HUES48 (cell line): Measurements from ENCODE around the gene C15orf39.

Source experiments
- H3K27ac ChIP-seq: one replicate; pipeline ENCODE4 v1.7.0; 2013; ENCODE audit warnings: low read depth, low read length, inconsistent platforms
- H3K27me3 ChIP-seq: 2 replicates; pipeline ENCODE4 v1.6.1; 2013; ENCODE audit warnings: mild to moderate bottlenecking, low read length; ENCODE audit not compliant: control insufficient read depth, insufficient read depth
- H3K36me3 ChIP-seq: 2 replicates; pipeline ENCODE4 v1.6.1; 2013; ENCODE audit warnings: low read length; ENCODE audit not compliant: control insufficient read depth, insufficient read depth
- H3K4me1 ChIP-seq: 2 replicates; pipeline ENCODE4 v1.6.1; 2013; ENCODE audit warnings: mild to moderate bottlenecking, low read length; ENCODE audit not compliant: control insufficient read depth, insufficient read depth
- H3K4me3 ChIP-seq: 2 replicates; pipeline ENCODE4 v1.5.1; 2013; ENCODE audit warnings: mild to moderate bottlenecking, low read depth, low read length
- H3K9ac ChIP-seq: 2 replicates; pipeline ENCODE4 v1.6.1; 2013; ENCODE audit warnings: mild to moderate bottlenecking, low read depth, low read length, moderate library complexity
- H3K9me3 ChIP-seq: 2 replicates; pipeline ENCODE4 v1.6.1; 2013; ENCODE audit warnings: low read length; ENCODE audit not compliant: control insufficient read depth, insufficient read depth

Gene C15orf39

DNA sequence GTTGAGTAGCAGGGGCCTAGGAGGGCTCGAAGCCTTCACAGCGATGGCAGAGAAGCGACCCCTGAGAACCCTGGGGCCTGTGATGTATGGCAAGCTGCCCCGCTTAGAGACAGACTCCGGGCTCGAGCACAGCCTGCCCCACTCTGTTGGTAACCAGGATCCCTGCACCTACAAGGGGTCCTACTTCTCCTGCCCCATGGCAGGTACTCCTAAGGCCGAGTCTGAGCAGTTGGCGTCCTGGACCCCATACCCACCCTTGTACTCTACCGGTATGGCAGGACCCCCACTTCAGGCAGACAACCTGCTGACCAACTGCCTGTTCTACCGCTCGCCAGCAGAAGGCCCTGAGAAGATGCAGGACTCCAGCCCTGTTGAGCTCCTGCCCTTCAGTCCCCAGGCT, 4.3 kb downstream of the C15orf39 start:
- H3K27me3 ChIP-seq, result no peaks in the 10 kb centered on the region
- peaks cover 15% of the 10 kb centered on the region for H3K4me1 ChIP-seq
- H3K36me3 ChIP-seq, result peaks cover 55% of the 10 kb centered on the region
- H3K4me3 ChIP-seq, result no peak overlapping the region
- H3K27ac ChIP-seq, result no peak overlapping the region
- no peak overlapping the region for H3K9ac ChIP-seq
- no peaks in the 10 kb centered on the region for H3K9me3 ChIP-seq

DNA sequence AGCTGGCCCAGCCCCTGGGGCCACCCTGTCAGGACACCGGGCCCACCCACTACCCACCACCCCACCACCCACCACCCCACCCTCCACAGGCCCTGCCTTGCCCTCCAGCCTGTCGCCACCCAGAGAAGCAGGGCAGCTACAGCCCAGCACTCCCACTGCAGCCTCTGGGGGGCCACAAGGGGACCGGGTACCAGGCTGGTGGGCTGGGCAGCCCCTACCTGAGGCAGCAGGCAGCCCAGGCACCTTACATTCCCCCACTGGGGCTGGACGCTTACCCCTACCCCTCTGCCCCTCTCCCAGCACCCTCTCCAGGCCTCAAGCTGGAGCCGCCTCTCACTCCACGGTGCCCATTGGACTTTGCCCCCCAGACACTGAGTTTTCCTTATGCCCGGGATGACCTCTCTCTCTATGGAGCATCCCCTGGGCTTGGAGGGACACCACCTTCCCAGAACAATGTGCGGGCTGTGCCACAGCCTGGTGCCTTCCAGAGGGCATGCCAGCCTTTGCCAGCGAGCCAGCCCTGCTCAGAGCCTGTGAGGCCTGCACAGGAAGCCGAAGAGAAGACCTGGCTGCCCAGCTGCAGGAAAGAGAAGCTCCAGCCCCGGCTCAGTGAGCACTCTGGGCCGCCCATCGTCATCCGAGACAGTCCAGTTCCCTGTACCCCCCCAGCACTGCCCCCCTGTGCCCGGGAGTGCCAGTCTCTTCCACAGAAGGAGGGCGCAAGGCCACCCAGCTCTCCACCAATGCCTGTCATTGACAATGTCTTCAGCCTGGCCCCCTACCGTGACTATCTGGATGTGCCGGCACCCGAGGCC, 5.3 kb downstream of the C15orf39 start:
- no peaks in the 10 kb centered on the region for H3K27me3 ChIP-seq
- peaks cover 11% of the 10 kb centered on the region; the same call in 1 of the 2 replicates for H3K4me1 ChIP-seq
- H3K27ac ChIP-seq, result no peak overlapping the region
- H3K4me3 ChIP-seq, result no peak overlapping the region
- H3K36me3 ChIP-seq, result peaks cover 65% of the 10 kb centered on the region
- H3K9ac ChIP-seq, result no peak overlapping the region
- H3K9me3 ChIP-seq, result no peaks in the 10 kb centered on the region

DNA sequence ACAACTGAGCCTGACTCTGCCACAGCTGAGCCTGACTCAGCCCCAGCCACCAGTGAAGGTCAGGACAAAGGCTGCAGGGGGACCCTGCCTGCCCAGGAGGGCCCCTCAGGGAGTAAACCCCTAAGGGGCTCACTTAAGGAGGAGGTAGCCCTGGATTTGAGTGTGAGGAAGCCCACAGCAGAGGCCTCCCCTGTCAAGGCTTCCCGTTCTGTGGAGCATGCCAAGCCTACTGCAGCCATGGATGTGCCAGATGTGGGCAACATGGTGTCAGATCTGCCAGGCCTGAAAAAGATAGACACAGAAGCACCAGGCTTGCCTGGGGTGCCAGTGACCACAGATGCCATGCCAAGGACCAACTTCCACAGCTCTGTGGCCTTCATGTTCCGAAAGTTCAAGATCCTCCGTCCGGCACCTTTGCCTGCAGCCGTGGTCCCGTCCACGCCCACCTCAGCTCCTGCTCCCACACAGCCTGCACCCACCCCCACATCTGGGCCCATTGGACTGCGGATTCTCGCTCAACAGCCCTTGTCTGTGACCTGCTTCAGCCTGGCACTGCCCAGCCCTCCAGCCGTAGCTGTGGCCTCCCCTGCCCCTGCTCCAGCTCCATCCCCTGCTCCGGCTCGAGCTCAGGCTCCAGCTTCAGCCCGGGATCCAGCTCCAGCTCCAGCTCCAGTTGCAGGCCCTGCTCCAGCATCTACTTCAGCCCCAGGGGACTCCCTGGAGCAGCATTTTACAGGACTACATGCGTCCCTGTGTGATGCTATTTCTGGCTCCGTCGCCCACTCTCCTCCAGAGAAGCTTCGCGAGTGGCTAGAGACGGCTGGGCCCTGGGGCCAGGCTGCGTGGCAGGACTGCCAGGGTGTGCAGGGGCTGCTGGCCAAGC, 6.2 kb downstream of the C15orf39 start:
- no peak overlapping the region for H3K9ac ChIP-seq
- peaks cover 71% of the 10 kb centered on the region for H3K36me3 ChIP-seq
- no peaks in the 10 kb centered on the region for H3K9me3 ChIP-seq
- H3K4me1 ChIP-seq, result peaks cover 11% of the 10 kb centered on the region; the same call in 1 of the 2 replicates
- H3K4me3 ChIP-seq, result no peak overlapping the region
- no peak overlapping the region for H3K27ac ChIP-seq
- no peaks in the 10 kb centered on the region for H3K27me3 ChIP-seq

DNA sequence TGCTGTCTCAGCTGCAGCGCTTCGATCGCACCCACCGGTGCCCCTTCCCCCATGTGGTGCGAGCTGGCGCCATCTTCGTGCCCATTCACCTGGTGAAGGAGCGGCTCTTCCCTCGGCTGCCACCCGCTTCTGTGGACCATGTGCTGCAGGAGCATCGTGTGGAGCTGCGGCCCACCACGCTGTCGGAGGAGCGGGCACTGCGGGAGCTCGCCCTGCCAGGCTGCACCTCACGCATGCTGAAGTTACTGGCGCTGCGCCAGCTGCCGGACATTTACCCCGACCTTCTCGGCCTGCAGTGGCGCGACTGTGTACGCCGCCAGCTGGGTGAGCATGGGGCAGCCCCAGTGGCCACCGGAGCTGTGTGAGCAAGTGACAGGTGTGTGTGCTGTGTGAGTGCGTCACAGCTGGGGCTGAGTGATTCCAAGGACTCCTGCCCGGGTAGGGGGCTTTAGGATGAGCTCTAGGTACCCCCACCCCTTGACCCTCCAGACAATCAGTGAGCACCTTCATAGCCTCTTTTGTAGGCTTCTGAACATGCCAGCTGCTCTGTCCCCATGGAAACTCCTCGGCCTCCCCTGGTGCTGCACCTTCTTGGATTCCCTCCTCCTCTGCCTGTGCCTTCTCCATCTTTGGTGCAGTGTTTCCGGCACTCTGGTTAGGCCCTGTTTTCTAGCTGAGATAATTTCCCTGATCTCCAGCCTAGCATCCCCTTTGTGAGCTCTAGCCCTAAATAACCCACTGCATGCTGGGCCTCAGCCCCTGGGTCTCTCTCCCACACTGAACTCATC, 7.0 kb downstream of the C15orf39 start:
- H3K27me3 ChIP-seq, result no peaks in the 10 kb centered on the region
- no peak overlapping the region for H3K9ac ChIP-seq
- no peak overlapping the region for H3K27ac ChIP-seq
- peaks cover 6% of the 10 kb centered on the region; the same call in 1 of the 2 replicates for H3K4me1 ChIP-seq
- H3K9me3 ChIP-seq, result no peaks in the 10 kb centered on the region
- H3K36me3 ChIP-seq, result peaks cover 71% of the 10 kb centered on the region
- no peak overlapping the region for H3K4me3 ChIP-seq

DNA sequence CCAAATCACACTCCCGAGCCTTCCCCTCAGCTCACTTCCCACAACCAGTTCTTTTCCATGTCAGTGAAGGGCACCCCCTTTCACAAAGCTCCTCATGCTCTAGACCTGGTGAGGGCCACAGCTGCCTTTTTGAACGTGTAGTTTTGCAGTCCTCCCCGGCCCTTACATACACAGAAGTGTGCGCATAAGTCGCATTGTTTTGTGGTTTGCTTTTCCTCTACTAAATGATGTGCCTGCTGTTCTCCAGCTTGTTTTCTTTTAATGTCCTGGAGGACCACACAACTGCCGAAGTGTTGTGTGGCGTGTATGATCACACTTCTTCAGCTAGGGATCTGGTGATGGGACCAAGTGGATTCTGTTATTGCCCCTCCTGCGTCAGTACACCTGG, 7.6 kb downstream of the C15orf39 start:
- Histone ChIP-seq H3K4me3 (no peak overlapping the region), H3K9ac (no peak overlapping the region)

DNA sequence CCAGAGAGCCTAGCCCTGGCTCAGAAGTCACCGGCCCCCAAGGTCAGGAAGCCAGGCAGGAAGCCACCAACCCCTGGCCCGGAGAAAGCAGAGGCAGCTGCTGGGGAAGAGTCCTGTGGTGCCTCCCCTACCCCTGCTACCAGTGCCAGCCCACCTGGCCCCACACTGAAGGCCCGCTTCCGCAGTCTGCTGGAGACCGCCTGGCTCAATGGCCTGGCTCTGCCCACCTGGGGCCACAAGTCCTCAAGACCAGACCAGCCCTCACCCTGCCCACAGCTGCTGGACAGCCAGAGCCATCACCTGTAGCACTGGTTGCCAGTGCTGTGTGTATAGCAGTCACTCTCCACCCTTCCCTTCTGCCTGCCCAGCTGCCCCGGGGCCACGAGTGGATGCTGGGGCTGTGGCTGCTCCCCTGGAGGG, 9.1 kb downstream of the C15orf39 start:
- peaks cover 66% of the 10 kb centered on the region for H3K36me3 ChIP-seq
- peaks cover 5% of the 10 kb centered on the region for H3K4me1 ChIP-seq
- H3K9me3 ChIP-seq, result no peaks in the 10 kb centered on the region
- H3K4me3 ChIP-seq, result no peak overlapping the region
- H3K9ac ChIP-seq, result no peak overlapping the region
- no peaks in the 10 kb centered on the region for H3K27me3 ChIP-seq
- H3K27ac ChIP-seq, result no peak overlapping the region

More for the DNA sequence above, 7.6 kb downstream of the C15orf39 start:
- Histone ChIP-seq H3K27ac (no peak overlapping the region), H3K27me3 (no peaks in the 10 kb centered on the region), H3K36me3 (peaks cover 71% of the 10 kb centered on the region), H3K4me1 (peaks cover 3% of the 10 kb centered on the region; the same call in 1 of the 2 replicates), H3K9me3 (no peaks in the 10 kb centered on the region)

DNA sequence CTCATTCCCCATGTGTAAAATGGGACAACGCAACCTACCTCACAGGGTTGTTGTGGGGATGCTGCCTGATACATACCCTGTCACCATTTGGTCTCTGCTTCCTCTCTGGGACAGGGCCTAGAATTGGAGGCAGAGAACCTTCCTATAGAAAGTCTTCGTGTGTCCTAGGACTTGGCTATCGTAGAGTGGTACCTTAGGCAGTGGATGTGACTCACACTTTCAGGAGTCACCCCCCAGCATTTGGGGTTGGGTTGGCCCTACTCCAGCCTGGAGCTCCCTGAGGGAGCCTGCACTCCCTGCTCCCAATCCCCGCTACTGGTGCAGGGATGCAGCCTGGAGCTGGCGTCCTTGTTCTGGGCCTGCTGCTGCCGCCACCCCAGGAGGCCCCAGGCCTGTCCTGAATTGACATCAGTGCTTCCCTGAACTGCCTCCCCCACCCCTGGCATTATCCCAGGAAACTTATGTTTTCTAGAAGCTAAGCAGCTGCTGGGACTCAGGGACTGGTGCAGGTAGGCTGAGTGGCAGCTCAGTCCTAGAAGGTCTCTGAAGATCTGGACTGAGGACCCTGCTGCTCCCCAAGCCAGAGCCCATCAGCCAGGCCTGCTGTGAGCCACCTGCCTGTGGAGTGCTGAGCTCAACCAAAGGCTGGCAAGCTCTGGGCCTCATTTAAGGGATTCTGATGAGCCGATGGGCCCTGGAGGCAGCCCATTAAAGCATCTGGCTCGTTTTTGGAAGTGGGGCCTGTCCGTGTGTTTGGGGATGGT, 9.9 kb downstream of the C15orf39 start:
- Histone ChIP-seq H3K36me3 (peaks cover 59% of the 10 kb centered on the region), H3K9ac (no peak overlapping the region), H3K27ac (no peak overlapping the region), H3K9me3 (no peaks in the 10 kb centered on the region), H3K4me1 (peaks cover 5% of the 10 kb centered on the region), H3K27me3 (no peaks in the 10 kb centered on the region), H3K4me3 (no peak overlapping the region)

DNA sequence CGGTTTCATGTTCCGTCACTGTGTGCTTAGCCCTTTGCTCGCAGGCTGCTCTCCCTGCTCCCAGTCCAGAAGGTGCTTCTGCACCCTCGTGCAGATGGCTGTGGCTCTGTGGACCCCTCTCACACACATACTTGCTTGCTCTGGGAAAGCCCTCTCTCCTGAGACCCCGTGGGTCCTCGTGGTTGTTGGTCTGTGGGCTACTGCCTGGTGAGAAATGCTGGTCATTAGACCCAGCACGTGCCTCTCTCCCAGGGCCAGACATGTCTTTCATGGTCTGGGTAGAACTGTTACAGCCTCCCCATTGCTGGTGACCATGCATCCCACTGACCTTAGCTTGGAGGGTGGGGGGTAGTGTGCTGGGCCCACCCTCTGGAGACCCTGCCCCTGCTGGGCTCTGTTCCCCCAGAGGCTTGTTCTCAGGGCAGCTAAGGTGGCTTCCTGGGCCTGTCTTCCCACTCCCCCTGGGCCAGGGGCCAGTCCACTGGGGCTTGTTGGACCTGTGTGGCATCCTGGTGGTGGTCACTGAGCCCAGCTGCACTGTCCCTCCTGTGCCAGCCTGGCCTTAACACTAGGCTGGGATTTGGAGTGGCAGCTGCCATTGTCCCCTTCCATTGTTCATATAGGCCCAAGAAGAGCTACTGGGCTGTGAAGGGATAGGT, 10.6 kb downstream of the C15orf39 start:
- Histone ChIP-seq H3K4me3 (no peak overlapping the region), H3K9me3 (no peaks in the 10 kb centered on the region), H3K4me1 (peaks cover 5% of the 10 kb centered on the region), H3K27me3 (no peaks in the 10 kb centered on the region), H3K9ac (no peak overlapping the region), H3K36me3 (peaks cover 53% of the 10 kb centered on the region), H3K27ac (no peak overlapping the region)

DNA sequence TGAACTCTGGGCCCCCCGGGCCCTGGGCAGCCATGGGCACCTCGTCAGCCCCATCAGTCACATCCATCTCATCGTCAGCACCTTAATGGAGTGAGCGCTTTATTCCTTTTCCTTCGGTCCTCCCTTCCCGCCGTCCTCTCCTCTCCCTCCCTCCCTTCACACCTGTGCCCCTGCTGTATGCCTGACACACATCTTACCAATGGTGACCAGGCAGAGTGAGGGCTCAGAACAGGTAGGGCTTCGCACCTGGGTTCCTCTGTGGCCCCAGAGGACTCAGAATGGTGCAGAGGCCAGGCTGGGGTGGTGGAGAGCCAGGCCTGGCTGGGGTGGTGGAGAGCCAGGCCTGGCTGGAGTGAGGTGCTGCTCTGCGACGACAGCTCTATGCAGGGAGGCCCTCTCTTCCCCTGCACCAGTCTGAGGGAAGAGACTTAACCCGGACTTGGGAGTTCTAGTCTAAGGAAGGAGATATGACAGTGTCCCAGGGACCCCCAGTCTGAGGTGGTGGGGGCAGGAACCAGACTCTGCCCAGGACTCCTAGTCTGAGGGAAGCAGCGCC, 11.6 kb downstream of the C15orf39 start:
- Histone ChIP-seq H3K9ac (no peak overlapping the region), H3K27ac (no peak overlapping the region), H3K4me1 (peaks cover 5% of the 10 kb centered on the region)

More for the DNA sequence above, 11.6 kb downstream of the C15orf39 start:
- H3K27me3 ChIP-seq, result no peaks in the 10 kb centered on the region
- H3K4me3 ChIP-seq, result no peak overlapping the region
- no peaks in the 10 kb centered on the region for H3K9me3 ChIP-seq
- peaks cover 43% of the 10 kb centered on the region for H3K36me3 ChIP-seq
